ENCODE results near the gene DENND2D.
A peak's percentile ranks its signal among the peaks of the same experiment; 100 is the strongest.

DENND2D gene

GRCh38 chr1:111221276-111221632 lies 20.8 kb upstream of the DENND2D start (continued):
- TF ChIP-seq ZNF704 (tag by site-specific recombination; IDR thresholded peaks at IDR 0.05), result no peak
- no peak for TF ChIP-seq ZNF501 (tag by site-specific recombination; IDR thresholded peaks at IDR 0.05)
- TF ChIP-seq ZNF2 (tag by site-specific recombination; IDR thresholded peaks at IDR 0.05), result no peak
- no peak for TF ChIP-seq ZNF311 (tag by site-specific recombination; IDR thresholded peaks at IDR 0.05; ENCODE audit: borderline replicate concordance)
- TF ChIP-seq ZNF449 (tag by site-specific recombination; IDR thresholded peaks at IDR 0.05), result peak; percentile 66; the same call in 1 of the 2 replicates
- no peak for TF ChIP-seq ZBTB11 (tag by site-specific recombination; conservative IDR thresholded peaks at IDR 0.05; ENCODE audit: low read depth)
- no peak for TF ChIP-seq ZNF324 (tag by site-specific recombination; IDR thresholded peaks at IDR 0.05)
- TF ChIP-seq INSM2 (tag by site-specific recombination; IDR thresholded peaks at IDR 0.05), result 0 out of 2 replicates have a peak, but pooled peaks have one; percentile 43
- TF ChIP-seq SCRT1 (tag by site-specific recombination; IDR thresholded peaks at IDR 0.05; ENCODE audit: borderline replicate concordance), result no peak
- TF ChIP-seq TRIM28 (IDR thresholded peaks at IDR 0.05; ENCODE audit: borderline replicate concordance, low read length), result peak; percentile 18; the same call in 1 of the 2 replicates
- TF ChIP-seq ZNF626 (tag by site-specific recombination; IDR thresholded peaks at IDR 0.05), result no peak
- TF ChIP-seq TSHZ1 (tag by site-specific recombination; IDR thresholded peaks at IDR 0.05; ENCODE audit: borderline replicate concordance), result no peak
- TF ChIP-seq RBAK (tag by site-specific recombination; IDR thresholded peaks at IDR 0.05), result no peak
- TF ChIP-seq PRDM10 (tag by site-specific recombination; IDR thresholded peaks at IDR 0.05), result no peak
- TF ChIP-seq ZNF433 (tag by site-specific recombination; IDR thresholded peaks at IDR 0.05; ENCODE audit: low read depth), result no peak
- no peak for TF ChIP-seq ZNF138 (tag by site-specific recombination; IDR thresholded peaks at IDR 0.05; ENCODE audit: borderline replicate concordance)
- TF ChIP-seq ZBTB1 (tag by site-specific recombination; IDR thresholded peaks at IDR 0.05), result no peak
- no peak for TF ChIP-seq SP3 (tag by site-specific recombination; IDR thresholded peaks at IDR 0.05)
- TF ChIP-seq ZEB2 (tag by site-specific recombination; IDR thresholded peaks at IDR 0.05), result no peak
